RPMI7951 (cell line): Measurements from ENCODE around the gene C2orf92. TPM values are rescaled to one million over a fixed set of nuclear protein-coding genes. Genes with fewer than 3 reads are reported as not detected.

Experiments used
- DNase-seq: peaks from one replicate; pipeline ENCODE4 v3.0.0-alpha.2; 2012; ENCODE audit warnings: low read depth
- total RNA-seq: library from RNA; depleted of rRNA; stranded (reverse); fragments of >200 nt; shearing (Covaris generic); gene quantifications from 2 replicates; pipeline ENCODE4 v1.2.3, GENCODE V29; 2014; rRNA removed

C2orf92 gene
- total RNA-seq, 1 experiment from 2014 or later: 4.9 TPM

GRCh38 chr2:97743913-97744312 is 74.4 kb downstream of the C2orf92 start:
- DNase-seq: peak; percentile 21

- DNase-seq: no peak
These were observed 76.1 kb downstream of the C2orf92 start for GRCh38 chr2:97745474-97746174.

- no peak for DNase-seq
These were observed 77.8 kb downstream of the C2orf92 start for GRCh38 chr2:97747285-97747684.

- DNase-seq: peak; percentile 71
These were observed 78.2 kb downstream of the C2orf92 start for GRCh38 chr2:97747716-97748115.

GRCh38 chr2:97749581-97749980 is 80.1 kb downstream of the C2orf92 start:
- no peak for DNase-seq

GRCh38 chr2:97750017-97750416 is 80.5 kb downstream of the C2orf92 start:
- DNase-seq: no peak

- peak; percentile 77 for DNase-seq
These were observed 82.2 kb downstream of the C2orf92 start for GRCh38 chr2:97751752-97752151.

Other genes starting within 250 kb of the C2orf92 start
- 13.6 and 20.2 TPM in 2 replicates for gene ANKRD36B, start 79.8 kb upstream of the C2orf92 start, total RNA-seq
- 800 and 979 TPM in 2 replicates for gene COX5B, start 23.7 kb upstream of the C2orf92 start, total RNA-seq
- gene ACTR1B, start 5.7 kb upstream of the C2orf92 start, total RNA-seq: 56.4 and 71.7 TPM in 2 replicates
- gene ZAP70, start 43.9 kb downstream of the C2orf92 start, total RNA-seq: 2.0 and 2.1 TPM in 2 replicates